Hematopoietic multipotent progenitor cell treated with erythropoietin and hydrocortisone succinate and interleukin-3 and kit ligand, for 4 days (in vitro differentiated cells): Measurements from ENCODE around the gene HIC1.

ENCODE experiments used
- DNase-seq: peaks from one replicate; pipeline ENCODE4 v3.0.0-alpha.2; 2015

HIC1 gene

GRCh38 chr17:2107050-2107449, 52.1 kb downstream of the HIC1 start:
- no peak for DNase-seq

GRCh38 chr17:2107506-2107905, 52.6 kb downstream of the HIC1 start:
- DNase-seq = no peak

DNA sequence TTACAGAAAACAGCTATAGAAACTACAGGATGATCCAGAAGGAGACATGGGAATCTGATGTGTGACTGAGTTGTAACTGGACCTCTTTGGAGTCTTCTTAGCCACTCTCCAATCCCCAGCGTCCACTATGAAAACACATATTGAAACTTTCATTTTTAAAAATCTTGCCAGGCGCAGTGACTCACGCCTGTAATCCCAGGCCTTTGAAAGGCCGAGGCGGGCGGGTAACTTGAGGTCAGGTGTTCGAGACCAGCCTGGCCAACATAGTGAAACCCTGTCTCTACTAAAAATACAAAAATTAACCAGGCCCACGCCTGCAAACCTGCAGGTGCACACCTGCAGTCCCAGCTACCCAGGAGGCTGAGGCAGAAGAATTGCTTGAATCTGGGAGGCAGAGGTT, 53.3 kb downstream of the HIC1 start:
- DNase-seq = no peak

GRCh38 chr17:2110436-2110835, 55.5 kb downstream of the HIC1 start:
- no peak for DNase-seq

- DNase-seq = no peak
These were observed 56.8 kb downstream of the HIC1 start for GRCh38 chr17:2111691-2112090.
